Measurements from ENCODE around the gene TBC1D24.

TBC1D24 gene

GRCh38 chr16:2499454-2499853 is 24.5 kb downstream of the TBC1D24 start:
- no peak for DNase-seq (ENCODE audit: low spot score)

- DNase-seq (ENCODE audit: low spot score), result no peak
Measured at GRCh38 chr16:2499890-2500429, 25.0 kb downstream of the TBC1D24 start.

- DNase-seq (ENCODE audit: low spot score), result no peak
Measured at GRCh38 chr16:2500430-2500917, 25.5 kb downstream of the TBC1D24 start.

- peak; percentile 94 for DNase-seq (ENCODE audit: low spot score)
Measured at GRCh38 chr16:2500918-2501750, 26.2 kb downstream of the TBC1D24 start.

- no peak for DNase-seq (ENCODE audit: low spot score)
Measured at GRCh38 chr16:2501946-2502895, 27.3 kb downstream of the TBC1D24 start.

- DNase-seq (ENCODE audit: low spot score), result no peak
Measured at GRCh38 chr16:2505695-2506094, 30.8 kb downstream of the TBC1D24 start.

GRCh38 chr16:2507052-2507659 is 32.2 kb downstream of the TBC1D24 start:
- DNase-seq (ENCODE audit: low spot score), result no peak

GRCh38 chr16:2507665-2508064 is 32.7 kb downstream of the TBC1D24 start:
- no peak for DNase-seq (ENCODE audit: low spot score)

- DNase-seq (ENCODE audit: low spot score), result no peak
Measured at GRCh38 chr16:2508722-2509400, 33.9 kb downstream of the TBC1D24 start.

- no peak for DNase-seq (ENCODE audit: low spot score)
Measured at GRCh38 chr16:2511128-2511800, 36.3 kb downstream of the TBC1D24 start.

- no peak for DNase-seq (ENCODE audit: low spot score)
Measured at GRCh38 chr16:2511996-2512734, 37.2 kb downstream of the TBC1D24 start.

- DNase-seq (ENCODE audit: low spot score), result peak; percentile 63
Measured at GRCh38 chr16:2512735-2513404, 37.9 kb downstream of the TBC1D24 start.

- peak; percentile 96 for DNase-seq (ENCODE audit: low spot score)
Measured at GRCh38 chr16:2513405-2514332, 38.7 kb downstream of the TBC1D24 start, which contains the start of gene ATP6V0C. ATP6V0C (plus strand) TSS chr16:2513952; CDS start chr16:2514104, 152 bp downstream.

GRCh38 chr16:2514333-2515179 is 39.6 kb downstream of the TBC1D24 start:
- peak; percentile 30 for DNase-seq (ENCODE audit: low spot score)

GRCh38 chr16:2515180-2515851 is 40.4 kb downstream of the TBC1D24 start:
- no peak for DNase-seq (ENCODE audit: low spot score)

GRCh38 chr16:2516391-2517240 is 41.7 kb downstream of the TBC1D24 start:
- no peak for DNase-seq (ENCODE audit: low spot score)

Measured in iPS-NIHi11 (cell line).